Keratinocyte (primary cell): ENCODE results near the gene DMKN. TPM values are rescaled to one million over a fixed set of nuclear protein-coding genes. Genes with fewer than 3 reads are reported as not detected.

Source experiments
- DNase-seq: peaks from one replicate; pipeline ENCODE4 v3.0.0-alpha.2; 2011; ENCODE audit warnings: low read depth, missing footprints, low spot score
- FAIRE-seq: peaks from 2 replicates; lab custom pipeline; 2011; peaks lifted over from hg19 to GRCh38; lab: Jason Lieb, UNC
- H2AFZ ChIP-seq: 2 replicates; pipeline ENCODE4 v1.6.0; 2012; ENCODE audit warnings: low read length, control low read depth, inconsistent platforms; ENCODE audit not compliant: control insufficient read depth
- H3K27ac ChIP-seq: 2 replicates; pipeline ENCODE4 v1.5.1; 2011; ENCODE audit warnings: low read length; ENCODE audit not compliant: control insufficient read depth, insufficient read depth
- H3K27me3 ChIP-seq: 3 replicates; pipeline ENCODE4 v1.6.0; 2011; ENCODE audit warnings: low read length; ENCODE audit not compliant: control insufficient read depth, insufficient read depth; ENCODE audit errors: extremely low read depth
- H3K36me3 ChIP-seq, 2 experiments: 2 replicates in 1 of 2; 3 replicates in 1 of 2; pipeline ENCODE4 v1.5.1; 2011; ENCODE audit warnings: low read length in 2 of 2, mild to moderate bottlenecking in 1 of 2; ENCODE audit not compliant: control insufficient read depth in 2 of 2, insufficient read depth in 2 of 2; ENCODE audit errors: extremely low read depth in 1 of 2
- H3K4me1 ChIP-seq: 3 replicates; pipeline ENCODE4 v1.5.1; 2011; ENCODE audit warnings: low read length; ENCODE audit not compliant: control insufficient read depth, insufficient read depth; ENCODE audit errors: extremely low read depth
- H3K4me2 ChIP-seq: 3 replicates; pipeline ENCODE4 v1.6.0; 2011; ENCODE audit warnings: low read depth, low read length; ENCODE audit not compliant: control insufficient read depth, insufficient read depth; ENCODE audit errors: extremely low read depth
- H3K4me3 ChIP-seq, 3 experiments: fragments of 200-600 bp in 1 of 3; sonication (generic) in 1 of 3; 2 replicates in 2 of 3; 3 replicates in 1 of 3; pipeline ENCODE4 v1.5.1; 2011 to 2016; ENCODE audit warnings: low read length in 3 of 3, mild to moderate bottlenecking in 3 of 3, control low read depth in 2 of 3, inconsistent platforms in 1 of 3, low read depth in 1 of 3, mixed read lengths in 1 of 3, mixed run types in 1 of 3, moderate library complexity in 1 of 3; ENCODE audit not compliant: control insufficient read depth in 2 of 3, insufficient read depth in 2 of 3; ENCODE audit errors: extremely low read depth in 1 of 3
- H3K79me2 ChIP-seq: 2 replicates; pipeline ENCODE4 v1.6.0; 2012; ENCODE audit warnings: low read length; ENCODE audit not compliant: control insufficient read depth, insufficient read depth
- H3K9ac ChIP-seq: 3 replicates; pipeline ENCODE4 v1.6.0; 2011; ENCODE audit warnings: low read length; ENCODE audit not compliant: control insufficient read depth, insufficient read depth; ENCODE audit errors: extremely low read depth
- H3K9me1 ChIP-seq: 3 replicates; pipeline ENCODE4 v1.6.0; 2011; ENCODE audit warnings: low read length; ENCODE audit not compliant: control insufficient read depth, insufficient read depth; ENCODE audit errors: extremely low read depth
- H3K9me3 ChIP-seq: 2 replicates; pipeline ENCODE4 v1.5.1; 2012; ENCODE audit warnings: low read depth, low read length; ENCODE audit not compliant: control insufficient read depth
- H4K20me1 ChIP-seq: 3 replicates; pipeline ENCODE4 v1.6.0; 2011; ENCODE audit warnings: low read length; ENCODE audit not compliant: control insufficient read depth, insufficient read depth; ENCODE audit errors: extremely low read depth
- EZH2 ChIP-seq: IDR thresholded peaks from one replicate; pipeline ENCODE4 v1.6.1; 2012; ENCODE audit warnings: inconsistent platforms, mild to moderate bottlenecking, low read length, moderate library complexity
- dilution Hi-C: fragments of 300-500 bp; cut with MboI; formaldehyde crosslinking; loops from one replicate; pipeline ENCODE4 v1.7.0; 2020; ENCODE audit warnings: low sequenced_read_pairs; ENCODE audit not compliant: extremely low pct_ligation_motif_present
- polyA plus RNA-seq, 5 experiments: library from polyadenylated mRNA; depleted of rRNA in 3 of 5; stranded (reverse) in 3 of 5; stranded (forward) in 1 of 5; unstranded in 1 of 5; fragments of >200 nt; gene quantifications; 1 replicate in 1 of 5; 2 replicates in 3 of 5; 3 replicates in 1 of 5; pipeline versions ENCODE4 v1.2.1 to v1.2.3, GENCODE V29; 2011 to 2012; ENCODE audit warnings: missing spikeins in 2 of 5, low read depth in 1 of 5, low replicate concordance in 1 of 5
- TF ChIP-seq, protein P1 (sequence below), 3 experiments: IDR thresholded peaks in 1 of 3; conservative IDR thresholded peaks in 1 of 3; optimal IDR thresholded peaks in 1 of 3; 2 replicates in 2 of 3; 3 replicates in 1 of 3; pipeline versions ENCODE3 to v1.5.1; 2011; ENCODE audit warnings: low read length in 3 of 3, mild to moderate bottlenecking in 3 of 3, moderate library complexity in 2 of 3, control low read depth in 1 of 3, inconsistent platforms in 1 of 3; ENCODE audit not compliant: insufficient read depth in 2 of 3; ENCODE audit errors: extremely low read depth in 1 of 3

DMKN gene
- polyA plus RNA-seq, 1 donor (not counting 4 experiments of a cell fraction or from before 2014, with no cell fraction given), result 235 TPM

DNA sequence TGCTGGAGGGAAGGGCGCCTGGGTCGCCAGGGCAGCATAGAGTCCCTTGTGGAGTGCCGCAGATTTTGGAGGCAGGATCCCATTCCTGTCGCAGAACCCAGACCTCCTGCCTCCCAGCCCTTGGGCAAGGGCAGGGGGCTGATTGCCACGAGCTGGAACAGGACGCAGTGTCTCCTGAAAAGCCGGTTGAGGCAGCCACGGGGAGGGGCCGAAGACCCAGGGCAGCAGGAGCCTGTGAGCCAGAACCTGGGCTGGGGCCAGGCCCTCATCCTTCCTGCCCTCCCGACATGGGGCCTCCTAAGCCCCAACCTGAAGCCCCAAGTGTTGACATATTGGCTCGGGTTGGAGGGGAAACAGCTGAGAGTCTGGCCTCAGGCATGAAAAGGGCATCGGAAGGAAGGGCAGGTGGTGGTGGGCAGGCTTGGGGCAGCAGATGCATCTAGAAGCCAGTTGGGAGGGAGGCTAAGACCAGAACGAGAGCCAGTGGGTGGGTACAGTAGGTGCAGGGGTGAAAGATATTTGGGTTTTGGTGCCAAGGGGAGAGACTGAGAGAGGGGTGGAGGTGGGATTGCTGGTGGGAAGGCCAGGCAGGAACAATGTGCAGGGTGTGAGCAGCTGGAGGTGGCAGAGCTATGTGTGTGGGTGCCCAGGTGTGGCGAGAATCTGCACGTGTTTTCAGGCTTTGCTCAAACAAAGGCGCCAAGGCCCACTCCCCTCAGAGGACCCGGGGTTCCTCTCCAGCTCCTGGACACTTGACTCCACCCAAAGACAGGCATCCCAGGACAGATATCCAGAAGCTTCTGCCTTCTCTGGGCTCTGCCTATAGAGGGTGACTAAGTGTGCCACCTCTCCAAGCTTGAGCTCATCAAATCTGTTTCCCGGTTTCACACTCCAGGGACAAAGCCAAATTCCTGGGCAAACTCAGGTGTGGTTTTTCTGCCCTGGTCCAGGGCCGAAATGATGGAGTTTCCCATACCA lies 16.1 kb upstream of the DMKN start:
- Histone ChIP-seq H3K4me3 (no peak overlapping the region), H3K36me3 (no peaks in the 10 kb centered on the region), H3K9me3 (no peaks in the 10 kb centered on the region), H3K27ac (no peak overlapping the region), H3K9ac (no peak overlapping the region), H4K20me1 (no peaks in the 10 kb centered on the region), H3K27me3 (peaks cover 29% of the 10 kb centered on the region), H3K9me1 (no peaks in the 10 kb centered on the region), H3K79me2 (no peaks in the 10 kb centered on the region), H3K4me1 (no peaks in the 10 kb centered on the region), H2AFZ (no peak overlapping the region), H3K4me2 (no peak overlapping the region)
- dilution Hi-C loops, result no loop called here
- no peak for FAIRE-seq
- no peak for DNase-seq
- peak; percentile 16 for TF ChIP-seq EZH2
- TF ChIP-seq, protein P1, sequence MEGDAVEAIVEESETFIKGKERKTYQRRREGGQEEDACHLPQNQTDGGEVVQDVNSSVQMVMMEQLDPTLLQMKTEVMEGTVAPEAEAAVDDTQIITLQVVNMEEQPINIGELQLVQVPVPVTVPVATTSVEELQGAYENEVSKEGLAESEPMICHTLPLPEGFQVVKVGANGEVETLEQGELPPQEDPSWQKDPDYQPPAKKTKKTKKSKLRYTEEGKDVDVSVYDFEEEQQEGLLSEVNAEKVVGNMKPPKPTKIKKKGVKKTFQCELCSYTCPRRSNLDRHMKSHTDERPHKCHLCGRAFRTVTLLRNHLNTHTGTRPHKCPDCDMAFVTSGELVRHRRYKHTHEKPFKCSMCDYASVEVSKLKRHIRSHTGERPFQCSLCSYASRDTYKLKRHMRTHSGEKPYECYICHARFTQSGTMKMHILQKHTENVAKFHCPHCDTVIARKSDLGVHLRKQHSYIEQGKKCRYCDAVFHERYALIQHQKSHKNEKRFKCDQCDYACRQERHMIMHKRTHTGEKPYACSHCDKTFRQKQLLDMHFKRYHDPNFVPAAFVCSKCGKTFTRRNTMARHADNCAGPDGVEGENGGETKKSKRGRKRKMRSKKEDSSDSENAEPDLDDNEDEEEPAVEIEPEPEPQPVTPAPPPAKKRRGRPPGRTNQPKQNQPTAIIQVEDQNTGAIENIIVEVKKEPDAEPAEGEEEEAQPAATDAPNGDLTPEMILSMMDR (optimal IDR thresholded peaks at IDR 0.05 in 1 of 3, IDR thresholded peaks at IDR 0.05 in 1 of 3, conservative IDR thresholded peaks at IDR 0.05 in 1 of 3; ENCODE audit: extremely low read depth in 1 of 3, insufficient read depth in 2 of 3, low read length in 3 of 3), result no peak

DNA sequence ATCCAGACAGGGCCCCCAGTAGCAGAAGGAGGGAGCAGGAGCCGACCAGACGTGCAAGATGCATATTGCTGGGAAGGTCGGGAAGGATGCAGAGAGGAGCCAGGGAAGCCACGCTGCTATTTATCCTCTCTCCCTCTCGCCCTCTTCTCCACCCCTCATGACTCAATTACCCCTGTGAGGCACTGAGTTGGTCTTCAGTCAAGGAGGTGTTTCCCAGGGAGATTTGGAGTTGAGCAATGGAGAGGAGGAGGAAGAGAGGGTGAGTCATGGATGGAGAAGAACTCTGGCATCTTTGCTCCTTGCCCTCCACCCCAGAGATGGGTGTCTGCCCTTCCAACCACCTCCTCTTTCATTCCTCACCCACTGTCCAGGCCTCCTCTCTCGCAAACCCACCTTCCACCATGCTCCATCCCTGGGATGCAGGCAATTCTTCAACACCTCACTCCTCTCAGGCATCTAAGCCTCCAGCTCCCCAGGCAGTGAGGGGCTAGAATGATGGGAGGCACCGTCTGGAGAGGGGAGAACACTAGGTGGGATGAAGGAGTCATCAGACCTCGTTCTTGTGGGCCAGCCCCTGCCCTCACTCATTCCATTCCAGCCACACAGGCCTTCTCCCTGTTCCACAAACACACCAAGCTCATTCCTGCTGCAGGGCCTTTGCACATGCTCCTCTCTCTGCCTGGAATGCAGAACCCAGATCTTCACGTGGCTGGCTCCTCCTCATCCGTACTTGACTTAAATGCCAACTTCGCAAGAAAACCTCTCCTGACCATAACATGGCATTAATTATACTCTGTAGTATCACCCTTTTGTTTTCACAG lies 15.0 kb upstream of the DMKN start, which contains the start of gene SBSN:
Gene SBSN (minus strand): TSS at position 94 of the 821 bp plus-strand sequence. CDS start 30 bp downstream, at position 64.
- Histone ChIP-seq H3K4me1 (no peaks in the 10 kb centered on the region), H3K4me3 (no peak within 1 kb of the TSS), H3K36me3 (no peaks in the 10 kb centered on the region), H3K79me2 (no peaks in the 10 kb centered on the region), H3K9me3 (no peaks in the 10 kb centered on the region), H2AFZ (no peak within 1 kb of the TSS), H4K20me1 (no peaks in the 10 kb centered on the region), H3K9ac (no peak within 1 kb of the TSS), H3K27ac (no peak within 1 kb of the TSS), H3K27me3 (peaks cover 18% of the 10 kb centered on the region), H3K4me2 (no peak within 1 kb of the TSS), H3K9me1 (no peaks in the 10 kb centered on the region)
- dilution Hi-C loops, result no loop called here
- DNase-seq (no peak), FAIRE-seq (peak; percentile 36)
- TF ChIP-seq EZH2, result no peak
- TF ChIP-seq, protein P1 (optimal IDR thresholded peaks at IDR 0.05 in 1 of 3, IDR thresholded peaks at IDR 0.05 in 1 of 3, conservative IDR thresholded peaks at IDR 0.05 in 1 of 3; ENCODE audit: extremely low read depth in 1 of 3, insufficient read depth in 2 of 3, low read length in 3 of 3), result no peak
